Testis (tissue), 3 donors: ENCODE data around the gene MEPE. TPM values are rescaled to one million over a fixed set of nuclear protein-coding genes. Genes with fewer than 3 reads are reported as not detected.

Experiments used
- DNase-seq: peaks from one replicate; pipeline ENCODE4 v3.0.0-alpha.2; 2019
- H3K27ac ChIP-seq, 2 donors: fragments of 200-600 bp; sonication (generic); one replicate each; pipeline ENCODE4 v1.5.1; 2019
- H3K27me3 ChIP-seq: fragments of 200-600 bp; sonication (generic); one replicate; pipeline ENCODE4 v1.5.1; 2019
- H3K36me3 ChIP-seq: fragments of 200-600 bp; sonication (generic); one replicate; pipeline ENCODE4 v1.5.1; 2017; ENCODE audit warnings: low read depth; ENCODE audit errors: missing control alignments
- H3K4me1 ChIP-seq: fragments of 200-600 bp; sonication (generic); one replicate; pipeline ENCODE4 v1.5.1; 2019
- H3K4me3 ChIP-seq, 2 donors: fragments of 200-600 bp; sonication (generic); one replicate each; pipeline ENCODE4 v1.5.1; 2017 to 2019
- H3K9me3 ChIP-seq: fragments of 200-600 bp; sonication (generic); one replicate; pipeline ENCODE4 v1.5.1; 2017
- POLR2A ChIP-seq: fragments of 450-650 bp; IDR thresholded peaks from one replicate; pipeline ENCODE4 v1.6.1; 2017; ENCODE audit warnings: antibody characterized with exemption, mild to moderate bottlenecking, moderate library complexity
- WGBS, 2 donors: methylation state at CpG; one replicate each; pipeline ENCODE4 v1.1.5; 2018; 5-methylcytosine and 5-hydroxymethylcytosine counted together
- intact Hi-C: fragments of 100-400 bp; cut with DNase I; formaldehyde crosslinking; loops from one replicate; pipeline ENCODE4 v1.15.1; 2023; ENCODE audit warnings: low total_unique reads
- polyA plus RNA-seq: library from polyadenylated mRNA; stranded (reverse); fragments of 350-450 nt; fragmentation: Illumina TruSeq; extraction: RNeasy Lipid Tissue Mini Kit (QIAGEN cat#74804); gene quantifications from one replicate; pipeline ENCODE4 v1.2.3, GENCODE V29; 2014; ENCODE audit warnings: low read depth, low replicate concordance; ENCODE audit not compliant: insufficient read depth
- total RNA-seq, 2 donors: library from RNA; depleted of rRNA; stranded (reverse); fragments of >200 nt; gene quantifications; one replicate each; pipeline ENCODE4 v1.2.3, GENCODE V29; 2016
- TF ChIP-seq, protein P1 (sequence below), 3 experiments: fragments of 450-650 bp in 2 of 3; fragments of 200-600 bp in 1 of 3; sonication (generic) in 1 of 3; IDR thresholded peaks; one replicate each; pipeline ENCODE4 v1.5.1; 2016 to 2019; ENCODE audit warnings: antibody characterized with exemption in 3 of 3, mild to moderate bottlenecking in 2 of 3, moderate library complexity in 1 of 3

The MEPE gene
- total and polyA plus RNA-seq, 3 donors from 2014 or later = not detected

- H3K27me3 ChIP-seq = no peaks in the 10 kb centered on the region
- H3K4me1 ChIP-seq = no peaks in the 10 kb centered on the region
- intact Hi-C loops = loop anchor here (5.0 kb wide), 1 partner anchor 292 kb away; no protein-coding TSS in a partner anchor
- no peaks in the 10 kb centered on the region for H3K9me3 ChIP-seq
- TF ChIP-seq, protein P1, sequence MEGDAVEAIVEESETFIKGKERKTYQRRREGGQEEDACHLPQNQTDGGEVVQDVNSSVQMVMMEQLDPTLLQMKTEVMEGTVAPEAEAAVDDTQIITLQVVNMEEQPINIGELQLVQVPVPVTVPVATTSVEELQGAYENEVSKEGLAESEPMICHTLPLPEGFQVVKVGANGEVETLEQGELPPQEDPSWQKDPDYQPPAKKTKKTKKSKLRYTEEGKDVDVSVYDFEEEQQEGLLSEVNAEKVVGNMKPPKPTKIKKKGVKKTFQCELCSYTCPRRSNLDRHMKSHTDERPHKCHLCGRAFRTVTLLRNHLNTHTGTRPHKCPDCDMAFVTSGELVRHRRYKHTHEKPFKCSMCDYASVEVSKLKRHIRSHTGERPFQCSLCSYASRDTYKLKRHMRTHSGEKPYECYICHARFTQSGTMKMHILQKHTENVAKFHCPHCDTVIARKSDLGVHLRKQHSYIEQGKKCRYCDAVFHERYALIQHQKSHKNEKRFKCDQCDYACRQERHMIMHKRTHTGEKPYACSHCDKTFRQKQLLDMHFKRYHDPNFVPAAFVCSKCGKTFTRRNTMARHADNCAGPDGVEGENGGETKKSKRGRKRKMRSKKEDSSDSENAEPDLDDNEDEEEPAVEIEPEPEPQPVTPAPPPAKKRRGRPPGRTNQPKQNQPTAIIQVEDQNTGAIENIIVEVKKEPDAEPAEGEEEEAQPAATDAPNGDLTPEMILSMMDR (IDR thresholded peaks at IDR 0.05) = peak; percentile 57 to 88 (median 79)
- TF ChIP-seq POLR2A = no peak
- H3K36me3 ChIP-seq = no peaks in the 10 kb centered on the region
- WGBS, 2 donors = 31 to 40% methylated on average over 7 of the region's 7 CpGs
- H3K27ac ChIP-seq = no peak overlapping the region
- DNase-seq = peak; percentile 57
- H3K4me3 ChIP-seq = no peak overlapping the region
Observed at GRCh38 chr4:87838890-87839591, 6.3 kb downstream of the MEPE start.

GRCh38 chr4:87839592-87839946, 6.8 kb downstream of the MEPE start:
- H3K4me3 ChIP-seq = no peak overlapping the region
- no peaks in the 10 kb centered on the region for H3K9me3 ChIP-seq
- no peaks in the 10 kb centered on the region for H3K4me1 ChIP-seq
- no peaks in the 10 kb centered on the region for H3K36me3 ChIP-seq
- intact Hi-C loops = loop anchor here (5.0 kb wide), 1 partner anchor 292 kb away; no protein-coding TSS in a partner anchor
- no peak overlapping the region for H3K27ac ChIP-seq
- TF ChIP-seq POLR2A = no peak
- TF ChIP-seq, protein P1 (IDR thresholded peaks at IDR 0.05) = no peak
- no peak for DNase-seq
- no peaks in the 10 kb centered on the region for H3K27me3 ChIP-seq
- WGBS, 2 donors = 14 to 23% methylated on average over 1 of the region's 1 CpG

- no peak overlapping the region for H3K4me3 ChIP-seq
- WGBS, 2 donors = 90% methylated on average over 3 of the region's 3 CpGs
- no peaks in the 10 kb centered on the region for H3K9me3 ChIP-seq
- TF ChIP-seq POLR2A = no peak
- TF ChIP-seq, protein P1 (IDR thresholded peaks at IDR 0.05) = no peak
- H3K36me3 ChIP-seq = no peaks in the 10 kb centered on the region
- no peak for DNase-seq
- H3K27ac ChIP-seq = no peak overlapping the region
- H3K4me1 ChIP-seq = no peaks in the 10 kb centered on the region
- no peaks in the 10 kb centered on the region for H3K27me3 ChIP-seq
- intact Hi-C loops = no loop called here
Observed at GRCh38 chr4:87840149-87840548, 7.4 kb downstream of the MEPE start.

GRCh38 chr4:87843936-87844335, 11.2 kb downstream of the MEPE start:
- Histone ChIP-seq H3K36me3 (no peaks in the 10 kb centered on the region), H3K27me3 (no peaks in the 10 kb centered on the region), H3K9me3 (no peaks in the 10 kb centered on the region), H3K27ac (no peak overlapping the region), H3K4me3 (no peak overlapping the region), H3K4me1 (no peaks in the 10 kb centered on the region)
- DNase-seq = no peak
- 54 to 56% methylated on average over 3 of the region's 3 CpGs for WGBS, 2 donors
- TF ChIP-seq, protein P1 (IDR thresholded peaks at IDR 0.05) = no peak
- no peak for TF ChIP-seq POLR2A
- intact Hi-C loops = no loop called here

DNA sequence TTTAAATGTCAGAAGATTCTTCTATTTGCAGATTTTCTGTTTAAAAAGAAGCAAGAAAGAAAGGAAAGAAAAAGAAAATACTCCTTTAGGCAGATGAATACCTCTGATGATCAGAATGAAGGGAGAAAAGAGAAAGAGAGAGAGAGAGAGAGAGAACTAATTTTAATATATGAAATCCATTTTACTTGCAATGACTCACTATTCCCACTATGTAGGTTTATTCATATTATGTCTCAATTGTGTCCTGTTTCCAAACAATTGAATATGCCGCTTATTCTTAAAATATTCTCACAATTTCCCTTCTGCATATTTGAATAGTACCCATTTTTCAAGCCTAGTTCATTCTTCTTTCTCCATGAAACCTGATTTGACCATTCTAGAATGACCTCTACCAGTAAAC, 11.7 kb downstream of the MEPE start:
- Histone ChIP-seq H3K9me3 (no peaks in the 10 kb centered on the region), H3K4me1 (no peaks in the 10 kb centered on the region), H3K27ac (no peak overlapping the region), H3K4me3 (no peak overlapping the region), H3K36me3 (no peaks in the 10 kb centered on the region), H3K27me3 (no peaks in the 10 kb centered on the region)
- intact Hi-C loops = no loop called here
- DNase-seq = no peak
- 82 to 94% methylated on average over 1 of the region's 1 CpG for WGBS, 2 donors
- no peak for TF ChIP-seq POLR2A
